Measurements from ENCODE around the gene NFKBIA. TPM values are rescaled to one million over a fixed set of nuclear protein-coding genes. Genes with fewer than 3 reads are reported as not detected.

Gene NFKBIA
- polyA plus RNA-seq, 1 donor (not counting 4 experiments of a cell fraction or from before 2014, with no cell fraction given): 123 TPM

DNA sequence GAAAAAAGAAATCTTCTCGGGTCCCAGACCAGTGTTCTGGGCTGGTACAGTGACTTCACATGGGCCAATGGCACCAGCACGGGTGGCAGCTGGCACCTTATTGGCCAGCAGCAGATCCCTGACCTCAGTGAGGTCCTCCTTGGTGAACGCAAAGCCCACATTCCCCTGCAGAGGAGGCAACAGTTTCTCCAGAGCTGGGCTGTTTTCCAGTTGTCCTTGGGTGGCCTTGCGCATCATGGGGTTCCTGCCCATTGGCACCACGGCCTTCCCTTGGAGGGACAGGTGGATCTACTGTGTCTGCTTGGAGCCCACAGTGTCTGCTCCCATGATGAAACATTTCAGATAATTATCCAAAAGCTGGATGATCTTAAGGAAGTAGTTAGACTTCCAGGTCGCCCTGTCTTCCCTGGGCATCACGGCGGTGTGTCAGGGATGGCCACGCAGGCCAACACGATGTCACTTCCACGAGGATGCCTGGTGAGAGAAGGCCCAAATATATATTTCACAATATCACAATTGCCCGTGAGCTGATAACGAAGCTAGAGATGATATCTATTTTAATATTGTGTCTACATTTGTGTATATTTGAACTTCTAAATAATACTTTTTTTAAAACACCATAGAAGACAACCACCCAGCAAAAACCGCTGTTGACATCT, 15.8 kb downstream of the NFKBIA start:
- no peak overlapping the region for H3K4me3 ChIP-seq (ENCODE audit: control insufficient read depth in 2 of 3, extremely low read depth in 1 of 3, insufficient read depth in 2 of 3, low read depth in 1 of 3, low read length in 3 of 3)
- H3K4me2 ChIP-seq (ENCODE audit: control insufficient read depth, extremely low read depth, insufficient read depth, low read depth, low read length): no peak overlapping the region
- no peaks in the 10 kb centered on the region for H3K9me3 ChIP-seq (ENCODE audit: control insufficient read depth, low read depth, low read length)
- no peaks in the 10 kb centered on the region for H3K27me3 ChIP-seq (ENCODE audit: control insufficient read depth, extremely low read depth, insufficient read depth, low read length)
- H2AFZ ChIP-seq (ENCODE audit: control insufficient read depth, low read length): no peak overlapping the region
- no peaks in the 10 kb centered on the region for H4K20me1 ChIP-seq (ENCODE audit: control insufficient read depth, extremely low read depth, insufficient read depth, low read length)
- H3K9ac ChIP-seq (ENCODE audit: control insufficient read depth, extremely low read depth, insufficient read depth, low read length): no peak overlapping the region
- H3K79me2 ChIP-seq (ENCODE audit: control insufficient read depth, insufficient read depth, low read length): no peaks in the 10 kb centered on the region
- no peak for FAIRE-seq
- no peak for TF ChIP-seq EZH2 (IDR thresholded peaks at IDR 0.05; ENCODE audit: low read length)
- TF ChIP-seq, protein P1, sequence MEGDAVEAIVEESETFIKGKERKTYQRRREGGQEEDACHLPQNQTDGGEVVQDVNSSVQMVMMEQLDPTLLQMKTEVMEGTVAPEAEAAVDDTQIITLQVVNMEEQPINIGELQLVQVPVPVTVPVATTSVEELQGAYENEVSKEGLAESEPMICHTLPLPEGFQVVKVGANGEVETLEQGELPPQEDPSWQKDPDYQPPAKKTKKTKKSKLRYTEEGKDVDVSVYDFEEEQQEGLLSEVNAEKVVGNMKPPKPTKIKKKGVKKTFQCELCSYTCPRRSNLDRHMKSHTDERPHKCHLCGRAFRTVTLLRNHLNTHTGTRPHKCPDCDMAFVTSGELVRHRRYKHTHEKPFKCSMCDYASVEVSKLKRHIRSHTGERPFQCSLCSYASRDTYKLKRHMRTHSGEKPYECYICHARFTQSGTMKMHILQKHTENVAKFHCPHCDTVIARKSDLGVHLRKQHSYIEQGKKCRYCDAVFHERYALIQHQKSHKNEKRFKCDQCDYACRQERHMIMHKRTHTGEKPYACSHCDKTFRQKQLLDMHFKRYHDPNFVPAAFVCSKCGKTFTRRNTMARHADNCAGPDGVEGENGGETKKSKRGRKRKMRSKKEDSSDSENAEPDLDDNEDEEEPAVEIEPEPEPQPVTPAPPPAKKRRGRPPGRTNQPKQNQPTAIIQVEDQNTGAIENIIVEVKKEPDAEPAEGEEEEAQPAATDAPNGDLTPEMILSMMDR (optimal IDR thresholded peaks at IDR 0.05 in 1 of 3, IDR thresholded peaks at IDR 0.05 in 1 of 3, conservative IDR thresholded peaks at IDR 0.05 in 1 of 3; ENCODE audit: extremely low read depth in 1 of 3, insufficient read depth in 2 of 3, low read length in 3 of 3): no peak
- no peak overlapping the region for H3K27ac ChIP-seq (ENCODE audit: control insufficient read depth, insufficient read depth, low read length)
- no peaks in the 10 kb centered on the region for H3K9me1 ChIP-seq (ENCODE audit: control insufficient read depth, extremely low read depth, insufficient read depth, low read length)
- no peak for DNase-seq (ENCODE audit: low read depth, low spot score)
- H3K36me3 ChIP-seq (ENCODE audit: control insufficient read depth in 2 of 2, extremely low read depth in 1 of 2, insufficient read depth in 2 of 2, low read length in 2 of 2): no peaks in the 10 kb centered on the region
- H3K4me1 ChIP-seq (ENCODE audit: control insufficient read depth, extremely low read depth, insufficient read depth, low read length): peaks cover 21% of the 10 kb centered on the region
- dilution Hi-C loops (cut with MboI; ENCODE audit: extremely low pct_ligation_motif_present, low sequenced_read_pairs): no loop called here

DNA sequence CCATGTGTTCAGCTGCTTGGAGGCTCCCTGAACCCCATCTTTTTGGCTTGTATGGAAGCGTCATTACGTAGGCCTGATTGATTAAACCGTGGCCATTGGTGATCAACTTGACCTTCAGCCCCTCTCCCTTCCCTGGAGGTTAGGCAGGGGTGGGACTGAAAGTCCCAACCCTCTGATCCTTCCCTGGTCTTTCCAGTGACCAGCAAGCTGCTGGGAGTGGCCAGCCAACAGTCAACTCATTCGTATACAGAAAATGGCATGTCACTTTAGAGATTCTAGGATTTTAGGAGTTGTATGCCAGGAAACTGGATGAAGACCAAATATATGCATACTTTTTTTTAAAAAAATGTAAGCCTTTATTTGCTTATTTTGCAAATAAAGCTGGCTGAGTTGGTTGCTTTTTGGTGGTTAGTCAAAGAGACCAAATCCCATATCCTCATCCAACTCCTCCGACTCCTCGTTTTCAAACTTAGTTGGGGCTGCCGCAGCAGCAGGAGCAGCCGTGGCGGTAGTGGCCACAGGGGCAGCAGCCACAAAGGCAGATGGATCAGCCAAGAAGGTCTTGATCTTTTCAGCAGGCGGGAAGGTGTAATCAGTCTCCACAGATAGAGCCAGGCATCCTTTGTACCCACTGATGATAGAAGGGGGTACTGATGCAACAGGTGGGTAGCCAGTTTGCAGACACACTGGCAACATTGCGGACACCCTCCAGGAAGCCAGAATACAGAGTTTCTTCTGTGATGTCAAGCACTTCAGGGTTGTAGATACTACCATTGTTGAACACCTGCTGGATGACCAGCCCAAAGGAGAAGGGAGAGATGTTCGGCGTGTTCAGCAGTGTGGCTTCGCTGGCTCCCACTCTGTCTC, 16.6 kb downstream of the NFKBIA start:
- H4K20me1 ChIP-seq (ENCODE audit: control insufficient read depth, extremely low read depth, insufficient read depth, low read length): no peaks in the 10 kb centered on the region
- no peak overlapping the region for H3K4me2 ChIP-seq (ENCODE audit: control insufficient read depth, extremely low read depth, insufficient read depth, low read depth, low read length)
- dilution Hi-C loops (cut with MboI; ENCODE audit: extremely low pct_ligation_motif_present, low sequenced_read_pairs): no loop called here
- FAIRE-seq: no peak
- H3K9me3 ChIP-seq (ENCODE audit: control insufficient read depth, low read depth, low read length): no peaks in the 10 kb centered on the region
- H3K36me3 ChIP-seq (ENCODE audit: control insufficient read depth in 2 of 2, extremely low read depth in 1 of 2, insufficient read depth in 2 of 2, low read length in 2 of 2): no peaks in the 10 kb centered on the region
- no peaks in the 10 kb centered on the region for H3K79me2 ChIP-seq (ENCODE audit: control insufficient read depth, insufficient read depth, low read length)
- no peak for TF ChIP-seq EZH2 (IDR thresholded peaks at IDR 0.05; ENCODE audit: low read length)
- TF ChIP-seq, protein P1 (optimal IDR thresholded peaks at IDR 0.05 in 1 of 3, IDR thresholded peaks at IDR 0.05 in 1 of 3, conservative IDR thresholded peaks at IDR 0.05 in 1 of 3; ENCODE audit: extremely low read depth in 1 of 3, insufficient read depth in 2 of 3, low read length in 3 of 3): no peak
- no peak overlapping the region for H3K27ac ChIP-seq (ENCODE audit: control insufficient read depth, insufficient read depth, low read length)
- no peak overlapping the region for H3K4me3 ChIP-seq (ENCODE audit: control insufficient read depth in 2 of 3, extremely low read depth in 1 of 3, insufficient read depth in 2 of 3, low read depth in 1 of 3, low read length in 3 of 3)
- H3K27me3 ChIP-seq (ENCODE audit: control insufficient read depth, extremely low read depth, insufficient read depth, low read length): no peaks in the 10 kb centered on the region
- H3K4me1 ChIP-seq (ENCODE audit: control insufficient read depth, extremely low read depth, insufficient read depth, low read length): peaks cover 21% of the 10 kb centered on the region
- H3K9me1 ChIP-seq (ENCODE audit: control insufficient read depth, extremely low read depth, insufficient read depth, low read length): no peaks in the 10 kb centered on the region
- H3K9ac ChIP-seq (ENCODE audit: control insufficient read depth, extremely low read depth, insufficient read depth, low read length): no peak overlapping the region
- no peak for DNase-seq (ENCODE audit: low read depth, low spot score)
- no peak overlapping the region for H2AFZ ChIP-seq (ENCODE audit: control insufficient read depth, low read length)

Measured in keratinocyte (primary cell).